Measurements from ENCODE around the gene IL24. TPM values are rescaled to one million over a fixed set of nuclear protein-coding genes. Genes with fewer than 3 reads are reported as not detected.
A peak's percentile ranks its signal among the peaks of the same experiment; 100 is the strongest.

The IL24 gene
- total RNA-seq, 6 donors from 2014 or later = 0.24 TPM; not detected in 5

DNA sequence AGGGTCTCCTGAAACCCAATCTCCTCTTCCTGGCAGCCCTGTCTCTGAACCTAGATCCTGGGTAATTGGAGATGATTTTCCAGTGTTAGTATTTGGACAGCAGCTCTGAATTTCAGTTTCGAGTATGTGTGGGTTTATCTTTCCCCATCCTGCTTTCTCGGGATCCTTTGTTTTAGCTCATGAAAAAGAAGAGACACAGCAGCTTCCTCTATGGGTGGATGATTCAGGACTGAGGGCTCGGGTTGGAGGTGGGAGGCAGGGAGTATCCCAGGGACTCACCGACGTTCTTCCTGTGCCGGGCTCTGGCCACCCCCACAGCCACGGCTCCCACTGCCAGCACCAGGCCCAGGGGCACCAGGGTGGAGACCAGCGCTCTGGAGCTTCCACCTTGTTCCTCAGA is 34.9 kb downstream of the IL24 start:
- Histone ChIP-seq H3K27me3 (no peaks in the 10 kb centered on the region), H3K27ac (no peak overlapping the region), H3K36me3 (peaks cover 0 to 14% (median 0%) of the 10 kb centered on the region in 4 donors), H3K9me3 (no peaks in the 10 kb centered on the region), H3K4me1 (no peaks in the 10 kb centered on the region), H3K4me3 (no peak overlapping the region)
- ATAC-seq (ENCODE audit: low FRiP score in 2 of 2) = no peak
- peak in 1 of 2 donors; percentile 59 for DNase-seq
- TF ChIP-seq, protein P1, sequence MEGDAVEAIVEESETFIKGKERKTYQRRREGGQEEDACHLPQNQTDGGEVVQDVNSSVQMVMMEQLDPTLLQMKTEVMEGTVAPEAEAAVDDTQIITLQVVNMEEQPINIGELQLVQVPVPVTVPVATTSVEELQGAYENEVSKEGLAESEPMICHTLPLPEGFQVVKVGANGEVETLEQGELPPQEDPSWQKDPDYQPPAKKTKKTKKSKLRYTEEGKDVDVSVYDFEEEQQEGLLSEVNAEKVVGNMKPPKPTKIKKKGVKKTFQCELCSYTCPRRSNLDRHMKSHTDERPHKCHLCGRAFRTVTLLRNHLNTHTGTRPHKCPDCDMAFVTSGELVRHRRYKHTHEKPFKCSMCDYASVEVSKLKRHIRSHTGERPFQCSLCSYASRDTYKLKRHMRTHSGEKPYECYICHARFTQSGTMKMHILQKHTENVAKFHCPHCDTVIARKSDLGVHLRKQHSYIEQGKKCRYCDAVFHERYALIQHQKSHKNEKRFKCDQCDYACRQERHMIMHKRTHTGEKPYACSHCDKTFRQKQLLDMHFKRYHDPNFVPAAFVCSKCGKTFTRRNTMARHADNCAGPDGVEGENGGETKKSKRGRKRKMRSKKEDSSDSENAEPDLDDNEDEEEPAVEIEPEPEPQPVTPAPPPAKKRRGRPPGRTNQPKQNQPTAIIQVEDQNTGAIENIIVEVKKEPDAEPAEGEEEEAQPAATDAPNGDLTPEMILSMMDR (IDR thresholded peaks at IDR 0.05) = no peak
- TF ChIP-seq EP300 (IDR thresholded peaks at IDR 0.05) = no peak
- TF ChIP-seq POLR2AphosphoS5 (IDR thresholded peaks at IDR 0.05) = no peak
- TF ChIP-seq POLR2A (IDR thresholded peaks at IDR 0.05) = no peak
- WGBS, 2 donors = 68 to 71% methylated on average over 6 to 8 of the region's 8 CpGs

- H3K36me3 ChIP-seq = peaks cover 0 to 15% (median 0%) of the 10 kb centered on the region in 4 donors
- TF ChIP-seq EP300 (IDR thresholded peaks at IDR 0.05) = no peak
- TF ChIP-seq, protein P1 (IDR thresholded peaks at IDR 0.05) = peak; percentile 23 to 65 (median 48)
- TF ChIP-seq POLR2A (IDR thresholded peaks at IDR 0.05) = no peak
- no peak for TF ChIP-seq POLR2AphosphoS5 (IDR thresholded peaks at IDR 0.05)
- no peaks in the 10 kb centered on the region for H3K9me3 ChIP-seq
- no peak overlapping the region for H3K4me3 ChIP-seq
- H3K27me3 ChIP-seq = no peaks in the 10 kb centered on the region
- H3K27ac ChIP-seq = no peak overlapping the region
- WGBS, 2 donors = 69 to 77% methylated on average over 8 of the region's 8 CpGs
- ATAC-seq (ENCODE audit: low FRiP score in 2 of 2) (peak; percentile 45 to 51), DNase-seq (peak in 1 of 2 donors; percentile 57)
- no peaks in the 10 kb centered on the region for H3K4me1 ChIP-seq
Measured at GRCh38 chr1:206933333-206933945, 36.2 kb downstream of the IL24 start.

DNA sequence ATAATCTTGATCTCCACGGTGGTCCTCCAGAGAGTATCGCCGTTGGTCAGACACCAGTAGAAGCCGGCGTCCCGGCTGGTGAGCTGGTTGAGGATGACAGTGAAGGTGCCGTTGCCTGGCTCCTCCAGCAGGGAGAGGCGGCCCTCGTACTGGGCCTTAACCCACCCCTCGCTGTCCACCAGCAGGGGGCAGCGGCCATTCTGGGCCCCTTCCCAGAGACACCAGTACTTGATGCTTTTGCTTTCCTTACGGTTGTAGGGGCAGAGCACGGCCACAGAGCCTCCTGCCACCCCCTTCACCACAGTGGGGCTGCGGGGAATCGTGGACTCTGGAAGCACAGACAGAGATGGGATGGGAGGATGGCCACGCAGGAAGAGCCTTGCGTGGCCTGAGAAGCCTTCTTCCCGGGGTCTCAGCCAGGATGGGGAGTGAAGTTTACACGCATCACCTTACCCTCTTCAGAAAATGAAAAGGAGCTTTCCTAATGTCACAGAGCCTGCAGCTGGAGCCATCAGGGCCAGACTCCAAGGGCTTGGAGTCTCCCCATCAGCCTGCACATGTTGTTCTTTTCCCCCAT is 38.3 kb downstream of the IL24 start:
- peaks cover 0 to 3% (median 0%) of the 10 kb centered on the region in 4 donors for H3K4me1 ChIP-seq
- ATAC-seq (ENCODE audit: low FRiP score in 2 of 2) = peak in 1 of 2 donors; percentile 50
- no peak overlapping the region for H3K4me3 ChIP-seq
- H3K27ac ChIP-seq = no peak overlapping the region
- TF ChIP-seq, protein P1 (IDR thresholded peaks at IDR 0.05) = peak; percentile 39 to 81 (median 64)
- TF ChIP-seq EP300 (IDR thresholded peaks at IDR 0.05) (no peak), POLR2A (IDR thresholded peaks at IDR 0.05) (no peak), POLR2AphosphoS5 (IDR thresholded peaks at IDR 0.05) (no peak)
- DNase-seq = peak; percentile 49 to 83
- H3K27me3 ChIP-seq = no peaks in the 10 kb centered on the region
- 66 to 78% methylated on average over 8 to 15 of the region's 19 CpGs for WGBS, 2 donors
- H3K36me3 ChIP-seq = peaks cover 0 to 15% (median 0%) of the 10 kb centered on the region in 4 donors
- H3K9me3 ChIP-seq = no peaks in the 10 kb centered on the region

DNA sequence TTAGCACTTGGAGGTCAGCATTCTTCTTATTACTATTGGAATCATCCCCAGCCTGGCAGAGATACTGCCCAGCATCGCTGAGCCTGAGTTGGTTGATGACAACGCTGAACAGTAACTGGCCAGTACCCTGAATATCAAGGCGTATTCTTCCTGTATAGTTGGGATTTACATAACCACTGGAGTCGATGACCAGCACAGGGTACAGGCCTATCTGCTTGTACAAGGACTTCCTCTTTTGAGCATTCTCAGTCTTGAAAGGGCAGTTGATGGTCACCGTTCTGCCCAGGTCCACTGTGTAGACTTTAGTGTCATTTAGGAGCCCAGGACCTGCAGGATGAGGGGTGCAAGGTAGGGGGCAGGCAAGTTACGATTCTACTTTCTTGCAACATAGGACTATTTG is 40.2 kb downstream of the IL24 start:
- Histone ChIP-seq H3K4me3 (no peak overlapping the region), H3K9me3 (no peaks in the 10 kb centered on the region), H3K27ac (no peak overlapping the region), H3K36me3 (peaks cover 0 to 7% (median 0%) of the 10 kb centered on the region in 4 donors), H3K27me3 (no peaks in the 10 kb centered on the region), H3K4me1 (peaks cover 0 to 19% (median 4%) of the 10 kb centered on the region in 4 donors)
- TF ChIP-seq, protein P1 (IDR thresholded peaks at IDR 0.05) = no peak
- TF ChIP-seq POLR2AphosphoS5 (IDR thresholded peaks at IDR 0.05) (no peak), POLR2A (IDR thresholded peaks at IDR 0.05) (no peak), EP300 (IDR thresholded peaks at IDR 0.05) (no peak)
- 88 to 98% methylated on average over 5 to 6 of the region's 6 CpGs for WGBS, 2 donors
- DNase-seq = no peak
- peak in 1 of 2 donors; percentile 65 for ATAC-seq (ENCODE audit: low FRiP score in 2 of 2)

All from upper lobe of left lung (tissue), 6 donors.